ENCODE data around the gene LSM11. TPM values are rescaled to one million over a fixed set of nuclear protein-coding genes. Genes with fewer than 3 reads are reported as not detected.

The LSM11 gene
- total and polyA plus RNA-seq, 2 of the 4 experiments (the other 2 are of a cell fraction), result 1.4 to 3.0 TPM

DNA sequence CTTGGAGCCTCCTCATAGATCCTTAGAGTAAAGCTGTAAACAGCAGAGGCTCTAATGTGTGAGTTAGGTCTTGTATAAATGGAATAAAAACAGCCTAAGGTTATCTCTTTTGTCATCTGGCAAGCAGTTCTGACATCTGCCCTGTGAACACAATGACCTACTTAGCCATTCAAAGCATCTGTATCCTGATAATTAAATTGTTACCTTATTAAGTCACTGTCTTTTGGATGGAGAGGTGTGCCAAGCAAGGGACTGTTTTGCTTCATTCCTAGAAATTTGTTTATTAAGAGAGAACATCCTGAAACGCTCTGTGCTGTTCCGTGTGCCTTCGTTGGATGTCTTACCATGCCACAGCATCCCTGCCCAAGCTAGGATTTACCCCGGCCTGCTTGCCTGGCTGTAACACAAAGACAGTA, 1.5 kb downstream of the LSM11 start:
- Histone ChIP-seq H3K18ac (ENCODE audit: low read depth, low read length) (no peak overlapping the region), H2BK15ac (ENCODE audit: low read depth, low read length) (no peak overlapping the region), H2AK5ac (ENCODE audit: low read depth, low read length) (no peak overlapping the region), H3K4ac (ENCODE audit: low read depth, low read length) (no peak overlapping the region), H2BK20ac (ENCODE audit: low read depth, low read length) (no peak overlapping the region), H3K14ac (replicated peaks; ENCODE audit: low read depth, low read length) (no peak overlapping the region), H3K27ac (ENCODE audit: insufficient read depth, low read length) (no peak overlapping the region), H3K56ac (ENCODE audit: extremely low read depth, insufficient read depth, low read length) (no peak overlapping the region), H3K9me1 (ENCODE audit: insufficient read depth, low read length) (peaks cover 2% of the 10 kb centered on the region; the same call in 1 of the 2 replicates), H3K4me2 (ENCODE audit: low read depth, low read length) (peak overlapping the region; percentile 82; the same call in 1 of the 2 replicates), H3K23ac (ENCODE audit: low read depth, low read length) (0 out of 2 replicates have a peak overlapping the region, but pooled peaks have one; percentile 59), H3K9me3 (ENCODE audit: control insufficient read depth, insufficient read depth, low read length) (no peaks in the 10 kb centered on the region), H4K91ac (ENCODE audit: insufficient read depth, low read depth, low read length) (no peak overlapping the region), H3K9ac (ENCODE audit: low read depth, low read length) (no peak overlapping the region), H2BK120ac (ENCODE audit: low read depth, low read length) (no peak overlapping the region), H4K8ac (ENCODE audit: low read depth in 2 of 2, low read length in 2 of 2) (no peak overlapping the region), H3K4me3 (ENCODE audit: insufficient read depth, low read depth, low read length) (no peak overlapping the region; the same call in 1 of the 2 replicates), H3K36me3 (ENCODE audit: control insufficient read depth, insufficient read depth, low read length) (no peaks in the 10 kb centered on the region), H4K20me1 (ENCODE audit: insufficient read depth, low read length) (no peaks in the 10 kb centered on the region), H2AFZ (replicated peaks; ENCODE audit: low read length, poor library complexity) (no peak overlapping the region), H2BK5ac (ENCODE audit: low read depth, low read length, poor library complexity, severe bottlenecking) (no peak overlapping the region), H4K5ac (ENCODE audit: low read depth, low read length) (no peak overlapping the region), H3K4me1 (ENCODE audit: control insufficient read depth, insufficient read depth, low read length) (peaks cover 4% of the 10 kb centered on the region), H2AK9ac (replicated peaks; ENCODE audit: low read depth, low read length, poor library complexity) (no peak overlapping the region), H3K27me3 (ENCODE audit: control insufficient read depth, insufficient read depth, low read length) (no peaks in the 10 kb centered on the region), H3K79me1 (ENCODE audit: low read depth in 1 of 2, low read length in 2 of 2) (peaks cover 23 to 38% of the 10 kb centered on the region in 2 experiments)
- DNase-seq, result no peak
- in situ Hi-C loops (cut with MboI; ENCODE audit: low sequenced_read_pairs), result loop anchor here (10.0 kb wide), 1 partner anchor 600 kb away; the partner anchor contains the start of gene MED7
- no peak for ATAC-seq (ENCODE audit: low read depth)
- dilution Hi-C loops (cut with HindIII; ENCODE audit: low sequenced_read_pairs, unreplicated experiment), result no loop called here
- no TSS peak for BruUV-seq (replicated peaks)
- intact Hi-C loops (cut with micrococcal nuclease), result no loop called here
- whole genome bisulfite sequencing, 2 experiments (ENCODE audit: extremely low coverage in 2 of 2, insufficient read length in 1 of 2), result 79% methylated on average over 4 of the region's 4 CpGs; no CpG with 5 or more reads in 1 of the 2 experiments
- no peak for TF ChIP-seq CTCF (conservative IDR thresholded peaks at IDR 0.05; ENCODE audit: low read depth, low read length)
- TF ChIP-seq MAFK (IDR thresholded peaks at IDR 0.05; ENCODE audit: low read depth, low read length), result no peak
- no peak for TF ChIP-seq RFX5 (IDR thresholded peaks at IDR 0.05; ENCODE audit: low read depth, low read length)
- no peak for TF ChIP-seq RCOR1 (IDR thresholded peaks at IDR 0.05; ENCODE audit: insufficient replicate concordance, low read length)
- no peak for TF ChIP-seq RAD21 (IDR thresholded peaks at IDR 0.05; ENCODE audit: low read length)
- TF ChIP-seq BHLHE40 (IDR thresholded peaks at IDR 0.05; ENCODE audit: low read depth, low read length), result no peak
- TF ChIP-seq CHD1 (IDR thresholded peaks at IDR 0.05; ENCODE audit: low read depth, low read length), result no peak
- no peak for TF ChIP-seq MXI1 (IDR thresholded peaks at IDR 0.05; ENCODE audit: borderline replicate concordance, low read depth, low read length)
- TF ChIP-seq FOS (IDR thresholded peaks at IDR 0.05; ENCODE audit: low read depth, low read length), result no peak
- TF ChIP-seq CEBPB (IDR thresholded peaks at IDR 0.05; ENCODE audit: low read depth, low read length), result no peak
- no peak for TF ChIP-seq MAZ (IDR thresholded peaks at IDR 0.05; ENCODE audit: borderline replicate concordance, low read depth, low read length)
- no peak for TF ChIP-seq SMC3 (IDR thresholded peaks at IDR 0.05; ENCODE audit: low read depth, low read length)
- TF ChIP-seq POLR2A (IDR thresholded peaks at IDR 0.05; ENCODE audit: low read depth, low read length), result no peak
- CTCF ChIA-PET, result interaction anchor here (1.1 kb wide), 1 partner anchor 378 kb away, joined by 3 read pairs; no protein-coding TSS in a partner anchor
- POLR2A ChIA-PET (ENCODE audit: unreplicated experiment), result no interaction called here
